GM18868 (cell line): ENCODE measurements around the gene TFAP2D.
A peak's percentile ranks its signal among the peaks of the same experiment; 100 is the strongest.

ENCODE experiments used
- ATAC-seq: cut with Tn5 transposase; IDR thresholded peaks from one replicate; pipeline ENCODE4 v1.9.1; 2021; ENCODE audit warnings: mild to moderate bottlenecking, moderate library complexity; ENCODE audit not compliant: unreplicated experiment

TFAP2D gene

DNA sequence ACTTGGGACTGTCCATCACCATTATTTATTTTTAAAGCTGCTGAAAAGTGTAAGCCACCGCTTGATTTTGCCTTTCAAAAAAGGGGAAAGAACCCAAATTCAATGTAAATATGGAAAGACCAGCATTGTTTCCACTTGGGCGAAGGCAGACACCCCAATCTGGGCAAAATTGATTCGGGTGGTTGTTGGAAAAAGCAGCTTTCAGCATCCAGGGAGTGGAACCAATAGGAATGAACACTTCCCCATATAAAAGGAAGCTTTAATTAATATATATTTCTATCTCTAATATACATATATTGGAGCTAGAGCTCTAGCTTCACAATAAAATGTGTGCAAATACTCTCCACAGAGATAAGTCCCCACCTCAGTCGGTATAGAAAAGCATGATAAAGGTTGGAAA is at the start of gene TFAP2D:
TFAP2D (plus strand) TSS at position 301 of the 400 bp plus-strand sequence. CDS start 530 bp downstream, outside the sequence.
- ATAC-seq, result no peak

DNA sequence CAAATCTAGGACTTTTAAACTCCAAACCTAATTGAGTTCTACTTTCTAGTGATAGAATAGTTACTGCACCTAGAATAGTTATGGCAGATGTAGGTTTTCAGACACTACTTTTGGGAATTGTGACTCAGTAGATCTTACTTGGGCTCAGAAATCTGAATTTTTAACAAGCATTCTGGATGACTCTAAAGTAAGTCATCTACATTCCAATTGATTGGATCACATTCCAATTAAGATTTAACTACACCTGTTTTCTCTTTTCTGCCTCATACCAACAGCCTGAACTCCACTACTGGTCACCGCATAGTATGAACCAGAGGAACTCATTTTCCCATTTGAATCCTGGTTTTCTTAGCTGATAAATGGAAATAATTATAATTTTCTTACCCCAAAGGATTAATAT is 49.5 kb upstream of the TFAP2D start:
- ATAC-seq, result no peak

DNA sequence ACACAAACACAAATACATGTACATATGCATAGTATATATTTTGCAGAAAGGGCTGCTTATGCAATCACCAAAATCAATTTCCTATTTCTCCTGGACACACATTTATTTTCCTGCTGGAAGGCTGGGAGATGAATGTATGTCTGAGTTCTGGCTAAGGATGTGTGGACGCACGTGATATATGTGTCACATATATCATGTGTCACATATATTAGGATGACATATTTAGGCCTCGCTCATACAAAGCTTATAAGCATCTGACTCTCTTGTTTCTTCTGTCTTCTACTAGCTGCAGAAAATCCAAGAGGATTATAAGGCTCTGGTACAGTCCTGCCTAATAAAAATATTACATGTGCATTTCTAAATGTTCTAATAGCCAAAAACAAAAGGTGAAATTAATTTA is 47.2 kb upstream of the TFAP2D start:
- ATAC-seq, result no peak

DNA sequence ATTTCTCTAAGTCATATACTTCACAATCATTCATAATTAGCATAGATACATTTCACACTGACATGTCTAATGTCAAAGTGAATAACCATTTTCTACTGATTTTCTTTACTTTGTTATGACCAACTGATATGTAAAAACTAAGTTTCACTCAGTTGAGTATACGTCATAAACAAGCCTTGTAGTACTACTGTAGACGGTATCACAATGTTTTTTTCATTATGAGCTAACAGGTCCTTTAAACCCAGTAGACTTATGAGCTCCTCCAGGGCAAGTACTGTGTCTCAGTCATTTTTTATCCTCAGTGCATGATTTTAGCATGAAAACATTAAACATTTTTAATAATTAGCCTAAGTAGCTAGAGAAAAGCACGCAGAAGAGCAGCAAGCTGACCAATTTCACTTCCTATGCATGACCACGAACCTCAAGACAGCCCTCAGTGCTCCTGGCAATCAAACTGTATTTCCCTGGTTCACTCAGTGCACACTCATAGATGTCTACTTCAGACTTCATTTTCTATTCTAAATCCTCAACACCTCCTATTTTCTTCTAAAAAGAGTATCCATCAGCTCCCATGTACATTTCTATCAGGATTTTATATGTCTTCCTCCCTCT is 32.0 kb upstream of the TFAP2D start:
- no peak for ATAC-seq

DNA sequence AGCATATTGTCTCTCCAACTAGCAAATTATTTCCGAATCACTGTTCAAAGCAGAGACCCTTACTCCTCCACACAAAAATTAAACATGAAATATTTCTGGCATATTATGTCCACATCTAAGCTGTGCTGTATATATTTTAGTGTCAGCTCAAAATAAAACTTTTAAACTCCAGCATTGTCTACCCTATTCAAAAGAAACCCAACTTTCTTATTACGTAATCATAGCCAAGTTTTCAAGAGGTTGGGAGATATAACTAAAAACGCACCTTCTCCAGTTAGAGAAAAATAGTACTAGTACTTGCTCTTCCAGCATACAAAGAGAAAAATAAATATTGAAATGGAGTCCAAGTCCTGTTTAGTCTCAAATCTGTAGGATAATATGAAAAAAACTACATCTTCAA is 24.1 kb upstream of the TFAP2D start:
- no peak for ATAC-seq

DNA sequence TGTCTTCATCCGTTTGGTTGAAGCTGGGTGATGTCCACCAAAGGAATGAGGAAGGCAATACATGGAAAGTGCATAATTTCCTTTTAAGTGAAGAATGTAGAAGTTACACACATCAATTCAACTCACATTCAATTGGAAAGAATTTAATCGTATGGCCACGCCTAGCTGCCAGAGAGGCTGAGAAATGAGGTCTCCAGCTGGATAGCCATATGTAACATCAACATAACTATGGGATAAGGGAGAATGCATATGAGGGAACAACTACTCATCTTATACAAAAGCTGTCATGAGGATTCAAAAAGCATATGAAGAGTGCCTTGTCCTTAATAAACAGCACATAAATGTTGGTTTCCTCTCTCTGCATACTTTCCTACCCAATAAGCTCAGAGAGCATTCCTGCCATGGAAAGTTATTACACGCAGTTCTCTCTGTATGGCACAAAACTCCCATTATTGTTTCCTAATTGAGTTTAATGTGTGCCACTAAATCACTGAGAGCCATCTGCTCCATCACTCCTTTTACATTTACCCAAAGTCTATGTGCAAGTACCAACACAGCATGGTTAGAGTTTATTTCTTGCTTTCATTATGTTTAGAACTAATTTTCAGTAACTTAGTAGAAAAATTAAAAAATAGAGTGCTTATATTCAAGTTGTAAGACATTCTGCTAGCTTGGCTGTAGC is 21.4 kb upstream of the TFAP2D start:
- ATAC-seq, result no peak

DNA sequence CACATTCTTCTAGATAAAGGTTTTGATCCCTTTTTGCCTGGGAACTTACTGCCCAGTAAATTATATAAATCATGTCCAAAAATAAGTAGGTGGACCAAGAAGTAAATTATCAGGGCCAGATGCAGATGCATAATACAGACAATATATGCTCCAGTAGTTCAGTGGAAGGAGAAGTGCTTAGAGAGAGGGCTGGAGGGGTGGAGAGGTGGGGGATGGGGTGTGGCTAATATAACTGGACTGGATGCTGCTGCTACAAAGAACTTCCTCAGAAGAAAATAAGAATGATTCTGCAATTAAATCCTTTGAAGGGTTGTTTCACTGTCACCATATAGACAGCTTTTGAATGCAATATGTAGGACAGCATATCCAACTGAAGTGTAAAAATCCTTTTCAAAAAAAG is 14.8 kb upstream of the TFAP2D start:
- ATAC-seq, result no peak

DNA sequence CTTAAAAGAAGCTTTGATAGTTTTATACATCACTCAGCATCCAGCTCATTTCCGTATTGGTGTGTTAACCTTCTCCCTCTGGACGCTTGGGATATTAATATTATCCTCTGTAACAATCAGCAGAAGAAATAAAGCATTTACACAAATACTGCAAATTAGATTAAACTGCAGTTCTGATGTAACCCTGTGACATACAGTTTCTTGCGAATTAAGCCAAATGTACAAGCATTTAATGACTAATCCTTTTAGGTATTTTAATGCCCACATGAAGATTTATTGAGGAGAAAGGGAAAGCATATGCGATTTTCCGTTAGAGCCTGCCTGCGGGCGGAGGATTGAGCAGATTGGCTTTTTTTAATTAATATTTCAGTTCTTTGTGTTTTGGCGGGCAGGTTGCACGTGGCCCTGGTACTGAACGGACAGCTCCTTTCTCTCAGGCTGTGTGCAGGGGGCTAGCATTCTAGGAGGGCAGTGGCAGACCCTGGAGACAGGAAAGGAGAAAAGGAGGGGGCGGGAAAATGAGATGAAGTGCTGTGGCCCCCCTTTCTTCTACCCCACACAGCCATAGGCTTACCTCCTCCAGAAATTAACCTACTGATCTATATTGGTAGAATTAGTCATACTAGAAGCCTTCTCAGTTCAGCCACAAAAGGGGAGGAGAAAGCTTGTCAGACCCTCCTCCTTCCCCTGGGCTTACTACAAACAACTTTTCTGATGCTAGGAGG is 14.1 kb upstream of the TFAP2D start:
- ATAC-seq, result peak; percentile 88

DNA sequence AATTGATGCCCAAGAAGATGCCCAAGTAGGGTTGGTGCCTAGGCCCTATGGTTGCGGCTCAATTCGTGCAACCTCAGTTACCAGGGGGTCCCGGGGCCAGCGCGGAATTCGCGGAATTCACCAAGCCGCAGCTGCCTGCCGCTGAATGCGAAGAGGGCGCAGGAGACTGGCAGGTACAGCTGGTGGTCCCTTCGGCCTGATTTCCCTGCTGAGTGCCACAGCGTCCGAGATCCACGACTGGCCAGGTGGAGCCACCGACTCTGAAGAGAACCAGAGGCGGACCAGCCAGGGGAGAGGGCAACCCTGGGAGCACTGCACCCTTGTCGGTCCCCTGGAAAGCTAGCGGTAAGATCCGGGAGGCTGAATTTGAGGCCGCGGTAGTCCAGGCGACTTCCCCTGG is 6.8 kb upstream of the TFAP2D start:
- no peak for ATAC-seq

DNA sequence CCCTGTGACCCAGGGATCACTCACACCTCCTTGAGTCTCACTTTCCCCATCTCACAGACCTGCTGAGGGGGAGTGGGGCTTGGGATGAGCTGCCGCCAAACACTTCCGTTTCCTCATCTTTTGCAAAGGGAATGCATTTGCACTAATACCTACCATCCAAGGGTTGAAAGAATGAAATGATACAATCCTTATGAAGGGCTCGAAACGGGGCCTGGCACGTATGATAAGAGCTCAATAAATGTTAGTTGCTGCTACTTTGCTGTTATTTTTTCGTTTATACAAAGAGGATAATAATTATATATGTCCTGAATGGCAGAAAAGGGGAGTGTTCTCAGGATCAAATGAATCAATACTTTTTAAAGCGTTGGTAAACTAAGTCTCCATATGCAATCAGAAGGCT is 6.1 kb upstream of the TFAP2D start:
- no peak for ATAC-seq

DNA sequence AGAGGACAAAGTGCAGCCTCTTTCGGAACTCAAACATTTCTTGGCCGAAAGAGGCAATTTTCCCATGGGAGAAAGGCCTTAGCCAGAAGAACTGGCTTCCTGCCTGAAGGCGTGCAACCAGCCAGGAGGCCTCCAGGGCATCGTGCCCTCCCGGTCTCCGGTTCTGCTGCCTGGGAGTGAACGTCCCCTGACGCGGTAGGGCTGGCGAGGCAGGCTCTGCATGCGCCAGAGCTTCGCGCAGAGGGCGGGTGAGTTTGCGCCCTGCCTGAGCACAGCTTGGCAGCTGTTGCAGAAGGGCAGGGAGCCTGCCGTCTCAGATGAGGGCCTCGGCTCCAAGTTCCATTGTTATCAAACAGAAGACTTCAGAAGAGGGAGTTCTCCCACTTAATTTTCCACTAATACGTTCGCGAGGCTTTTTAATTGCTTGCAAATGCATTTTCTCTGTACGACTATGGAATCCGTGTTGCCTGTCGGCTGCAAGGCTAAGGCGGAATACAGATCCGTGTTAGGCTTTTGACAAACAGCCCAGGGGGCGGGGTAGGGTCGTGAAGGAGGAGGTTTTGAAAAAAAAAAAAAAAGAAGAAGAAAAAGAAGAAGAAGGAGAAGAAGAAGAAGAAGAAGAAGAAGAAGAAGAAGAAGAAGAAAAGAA is 5.5 kb upstream of the TFAP2D start:
- ATAC-seq, result no peak

DNA sequence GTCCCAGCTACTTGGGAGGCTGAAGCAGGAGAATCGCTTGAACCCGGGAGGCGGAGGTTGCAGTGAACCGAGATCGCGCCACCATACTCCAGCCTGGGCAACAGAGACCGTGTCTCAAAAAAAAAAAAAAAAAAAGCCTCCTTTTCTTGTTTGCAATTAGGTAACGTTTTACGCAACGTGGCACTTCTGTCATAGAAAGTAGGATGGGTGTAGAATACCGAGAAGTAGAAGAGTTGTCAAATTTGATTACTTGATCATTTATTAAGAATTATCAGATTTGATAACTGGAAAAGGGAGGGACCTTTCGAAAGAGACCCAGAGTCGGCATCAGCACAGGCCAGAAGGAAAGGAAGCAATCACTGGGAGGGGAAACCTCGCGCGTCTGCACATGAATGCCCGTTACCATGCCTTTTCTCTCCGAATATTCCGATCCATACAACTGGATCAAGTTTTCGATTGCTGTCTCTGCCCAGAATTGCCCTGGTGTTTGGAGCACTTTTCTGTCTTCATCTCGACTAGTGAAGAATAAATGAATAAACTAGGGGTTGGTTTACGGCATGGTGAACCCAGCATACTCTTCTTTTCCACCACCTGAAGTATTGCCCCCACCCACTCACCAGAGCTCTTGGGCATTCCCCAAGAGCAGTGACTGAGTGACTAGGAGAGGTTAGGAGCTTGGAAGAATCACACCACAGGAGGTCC is 4.5 kb upstream of the TFAP2D start:
- no peak for ATAC-seq

DNA sequence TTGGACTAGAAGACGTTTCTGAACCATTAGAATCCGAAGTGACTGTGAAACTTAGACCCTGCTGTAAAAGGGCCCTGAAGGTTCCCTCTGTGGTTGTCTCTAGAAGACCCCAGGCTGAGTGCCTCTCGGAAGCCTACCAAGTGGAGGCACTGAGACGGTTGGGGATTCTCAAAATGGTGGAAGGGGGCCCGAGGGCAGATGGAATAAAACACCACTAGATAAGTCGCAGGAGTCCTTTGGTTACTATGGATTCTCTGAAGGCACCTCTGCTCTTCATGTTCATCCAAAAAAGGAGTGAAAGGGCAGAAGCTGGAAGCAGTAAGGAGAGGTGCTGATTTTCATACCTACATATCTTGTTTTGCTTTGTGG is 4.0 kb upstream of the TFAP2D start:
- no peak for ATAC-seq

DNA sequence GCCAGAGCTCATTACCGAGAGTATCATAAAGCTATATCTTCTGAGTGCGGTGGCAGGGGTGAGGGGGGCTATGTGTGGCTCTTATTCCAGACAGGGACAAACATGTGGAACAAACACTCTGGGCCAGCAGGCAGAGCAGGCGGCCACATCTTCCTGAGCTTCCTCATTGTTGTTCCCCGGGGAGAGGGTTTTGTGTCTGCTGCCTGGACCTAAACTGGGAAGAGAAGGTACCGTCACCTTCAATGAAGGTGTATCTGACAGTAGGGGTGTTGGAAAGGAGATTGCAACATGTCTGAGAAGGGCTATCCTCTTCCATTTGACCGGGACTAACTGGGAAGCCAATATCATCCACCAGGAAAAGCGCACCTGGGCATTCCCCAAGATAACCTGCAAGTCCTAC is 1.6 kb upstream of the TFAP2D start:
- no peak for ATAC-seq

DNA sequence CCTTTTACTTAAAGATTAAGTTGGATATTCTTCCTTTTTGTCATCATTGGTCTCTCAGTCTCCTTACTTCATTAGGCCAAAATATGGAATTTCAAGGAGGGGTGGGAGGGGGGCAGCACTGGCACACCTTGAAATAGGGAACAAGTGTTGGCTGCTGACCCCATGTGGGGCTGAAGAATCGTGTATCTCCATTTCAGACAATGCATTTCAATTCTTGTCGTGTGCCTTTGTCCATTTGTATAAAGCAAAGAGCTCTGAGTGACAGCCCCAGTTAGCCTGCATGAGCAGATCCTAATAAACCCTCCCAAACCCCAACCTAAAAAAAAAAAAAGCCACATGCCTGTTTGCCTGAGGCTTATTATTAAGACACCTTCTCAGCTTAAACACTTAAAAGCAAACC is 1.0 kb upstream of the TFAP2D start:
- ATAC-seq, result no peak

DNA sequence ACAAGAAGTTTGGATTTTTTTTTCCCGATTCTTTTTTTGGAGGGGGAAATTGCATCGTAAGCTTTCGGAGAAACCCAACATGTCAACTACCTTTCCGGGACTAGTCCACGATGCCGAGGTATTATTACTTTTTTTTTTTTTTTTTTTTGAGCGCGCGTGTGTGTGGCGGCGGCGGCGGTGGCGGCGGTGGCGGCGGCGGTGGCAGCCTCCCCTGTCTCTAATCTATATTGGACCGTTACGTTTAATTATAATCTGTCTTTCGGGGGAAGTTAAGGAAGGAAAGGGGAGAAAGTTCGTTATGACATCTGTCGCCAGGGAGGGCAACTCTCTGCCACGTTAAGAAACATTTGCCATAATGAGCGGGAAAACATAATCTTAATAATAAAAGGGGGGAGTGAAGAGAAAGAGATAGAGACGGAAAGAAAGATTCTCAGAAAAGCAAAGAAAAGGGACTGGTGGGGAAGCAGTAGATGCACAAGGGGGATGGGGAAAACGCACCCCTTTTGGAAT is 706 bp downstream of the TFAP2D start:
- no peak for ATAC-seq

DNA sequence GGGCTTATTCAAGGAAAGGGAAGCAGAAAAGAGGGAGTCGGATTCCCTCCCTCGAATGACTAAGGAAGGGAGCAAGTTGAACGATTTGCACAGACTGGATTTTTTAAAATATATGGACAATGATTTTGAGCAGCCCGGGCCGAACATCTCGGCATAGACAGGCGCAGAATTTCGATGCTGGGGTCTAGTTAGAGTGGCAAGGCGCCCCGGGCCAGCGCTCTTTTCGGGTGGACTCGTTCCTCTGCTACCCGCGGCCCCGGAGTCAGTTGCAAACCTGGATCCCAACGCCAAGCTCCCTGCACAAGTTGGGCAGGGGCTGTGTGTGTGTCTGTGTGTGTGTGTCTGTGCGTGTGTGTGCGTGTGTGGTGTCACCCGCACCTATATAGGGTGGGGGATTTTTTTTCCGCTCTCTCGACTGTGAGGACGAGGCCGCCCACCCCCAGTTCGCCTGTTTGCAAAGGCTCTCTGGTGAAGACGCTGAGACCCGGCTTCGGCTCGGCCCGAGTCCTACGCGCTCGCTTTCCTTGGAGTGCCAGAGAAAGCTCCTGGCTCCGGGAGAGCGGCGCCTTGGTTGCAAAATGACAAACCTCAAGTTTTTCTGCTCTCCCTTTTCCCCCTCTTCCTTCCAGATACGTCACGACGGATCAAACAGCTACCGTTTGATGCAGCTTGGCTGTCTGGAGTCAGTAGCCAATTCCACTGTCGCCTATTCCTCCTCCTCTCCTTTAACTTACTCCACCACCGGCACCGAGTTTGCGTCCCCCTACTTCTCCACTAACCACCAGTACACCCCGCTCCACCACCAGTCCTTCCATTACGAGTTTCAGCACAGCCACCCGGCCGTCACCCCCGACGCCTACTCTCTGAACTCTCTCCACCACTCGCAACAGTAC is 1.4 kb downstream of the TFAP2D start:
- ATAC-seq, result no peak

DNA sequence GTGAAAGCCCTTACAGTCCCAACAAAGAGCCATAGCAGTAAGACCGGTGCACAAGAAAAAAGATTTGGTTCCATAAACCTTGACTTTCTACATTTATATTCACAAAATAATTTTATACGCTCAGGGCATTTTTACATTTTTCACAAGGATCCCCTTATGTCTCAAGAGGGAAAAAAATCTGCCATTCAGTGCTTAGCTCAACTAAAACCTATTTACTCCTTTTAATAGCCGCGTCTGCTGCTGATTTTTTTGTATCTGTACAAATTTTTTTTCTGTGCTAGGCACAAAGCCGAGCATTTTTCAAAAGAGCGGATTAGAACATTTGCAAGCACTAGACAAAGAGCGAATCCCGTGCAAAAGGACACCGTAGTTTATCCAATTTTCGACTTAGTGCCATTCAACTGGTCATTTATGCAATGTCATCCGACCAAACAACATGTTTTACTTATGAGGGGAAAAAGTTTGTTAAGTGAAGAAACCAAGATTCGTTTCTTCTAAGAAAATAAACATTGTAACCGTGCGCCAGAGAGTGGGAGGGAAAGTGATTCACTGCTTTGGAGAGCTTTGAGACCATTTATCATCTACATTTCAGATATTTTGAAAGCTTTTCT is 3.7 kb downstream of the TFAP2D start:
- no peak for ATAC-seq

DNA sequence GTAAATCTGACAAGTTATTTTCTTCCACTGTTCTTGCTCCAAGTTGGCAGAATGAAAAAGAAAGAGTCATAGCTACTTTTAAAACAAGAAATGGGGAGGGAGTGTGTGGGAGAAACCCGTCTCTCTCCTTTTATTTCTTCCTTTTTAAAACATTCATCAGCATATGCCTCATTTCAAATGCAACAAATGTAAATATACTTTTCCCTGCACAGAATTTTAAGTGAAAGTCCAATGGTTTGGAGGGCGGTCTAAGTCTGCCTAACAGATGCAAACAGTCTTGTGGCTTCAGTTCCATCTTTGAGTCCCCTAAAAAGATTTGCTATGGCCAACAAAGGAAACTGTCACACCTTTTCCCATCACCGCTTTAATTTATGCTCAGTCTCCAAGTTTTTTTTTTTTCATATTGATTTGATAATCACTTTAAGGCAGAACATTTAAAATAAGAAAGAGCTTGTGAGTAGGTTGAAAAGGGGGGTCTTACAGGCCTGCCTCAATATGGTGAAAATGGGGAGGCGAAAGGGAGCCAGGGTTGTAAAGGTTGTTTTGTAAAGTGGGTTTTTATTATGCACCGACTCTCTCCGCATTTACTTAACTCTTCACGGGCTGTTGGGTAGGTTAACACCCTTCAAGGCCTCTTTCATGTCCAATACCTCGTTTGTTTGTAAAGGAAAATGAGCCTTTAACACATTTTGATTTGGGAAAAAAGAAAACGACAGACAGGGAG is 4.6 kb downstream of the TFAP2D start:
- ATAC-seq, result no peak
